Chondrocyte (in vitro differentiated cells): ENCODE measurements around the gene DYTN. TPM values are rescaled to one million over a fixed set of nuclear protein-coding genes. Genes with fewer than 3 reads are reported as not detected.
A peak's percentile ranks its signal among the peaks of the same experiment; 100 is the strongest.

Experiments used
- DNase-seq: peaks from one replicate; pipeline ENCODE4 v3.0.0; 2021; ENCODE audit warnings: mixed read lengths, low spot score
- H3K27ac Mint-ChIP-seq: one replicate; pipeline ENCODE4 v1.8.0; 2021; ENCODE audit warnings: mild to moderate bottlenecking, moderate library complexity, mixed read lengths; ENCODE audit not compliant: unreplicated experiment
- H3K27me3 Mint-ChIP-seq: 2 replicates; pipeline ENCODE4 v1.8.0; 2021; ENCODE audit warnings: low read depth, mixed read lengths
- H3K36me3 Mint-ChIP-seq: 2 replicates; pipeline ENCODE4 v1.8.0; 2021; ENCODE audit warnings: low read depth, mixed read lengths
- H3K4me1 Mint-ChIP-seq: 2 replicates; pipeline ENCODE4 v1.8.0; 2021; ENCODE audit warnings: low read depth, mild to moderate bottlenecking, mixed read lengths
- H3K4me3 Mint-ChIP-seq: one replicate; pipeline ENCODE4 v1.8.0; 2021; ENCODE audit warnings: mild to moderate bottlenecking, moderate library complexity, mixed read lengths; ENCODE audit not compliant: unreplicated experiment
- H3K9me3 Mint-ChIP-seq: 2 replicates; pipeline ENCODE4 v1.8.0; 2021; ENCODE audit warnings: low read depth, mixed read lengths
- CTCF ChIP-seq: fragments of 200-600 bp; sonication (generic); IDR thresholded peaks from 2 replicates; pipeline ENCODE4 v1.5.0; 2021; ENCODE audit warnings: antibody characterized with exemption, mild to moderate bottlenecking, moderate library complexity
- total RNA-seq: library from RNA; stranded (reverse); gene quantifications from 3 replicates; pipeline ENCODE4 v1.2.1, GENCODE V29; 2021

The DYTN gene
- total RNA-seq, 1 donor from 2014 or later, result not detected

- no peak for TF ChIP-seq CTCF
- no peaks in the 10 kb centered on the region for H3K9me3 Mint-ChIP-seq
- no peak overlapping the region for H3K4me3 Mint-ChIP-seq
- H3K36me3 Mint-ChIP-seq, result no peaks in the 10 kb centered on the region
- H3K27ac Mint-ChIP-seq, result no peak overlapping the region
- no peaks in the 10 kb centered on the region for H3K4me1 Mint-ChIP-seq
- no peak for DNase-seq
- H3K27me3 Mint-ChIP-seq, result peaks cover 5% of the 10 kb centered on the region
Observed at GRCh38 chr2:206647985-206648384, 70.2 kb downstream of the DYTN start.

- Mint-ChIP-seq H3K4me1 (peaks cover 4% of the 10 kb centered on the region), H3K4me3 (no peak within 1 kb of the TSS), H3K27ac (no peak within 1 kb of the TSS), H3K36me3 (no peaks in the 10 kb centered on the region), H3K27me3 (peaks cover 13% of the 10 kb centered on the region), H3K9me3 (no peaks in the 10 kb centered on the region)
- DNase-seq, result peak; percentile 70
- no peak for TF ChIP-seq CTCF
Observed at GRCh38 chr2:206642075-206643025, 75.8 kb downstream of the DYTN start, which contains the start of gene FAM237A. TSS of gene FAM237A (plus strand) at chr2:206642487. CDS start at chr2:206644237, 1,750 bp downstream.

GRCh38 chr2:206641226-206641625, 77.0 kb downstream of the DYTN start:
- no peaks in the 10 kb centered on the region for H3K9me3 Mint-ChIP-seq
- H3K4me3 Mint-ChIP-seq, result no peak overlapping the region
- DNase-seq, result no peak

GRCh38 chr2:206639636-206640035, 78.6 kb downstream of the DYTN start:
- Mint-ChIP-seq H3K27me3 (peaks cover 11% of the 10 kb centered on the region), H3K27ac (no peak overlapping the region), H3K4me3 (no peak overlapping the region), H3K4me1 (peaks cover 4% of the 10 kb centered on the region), H3K9me3 (no peaks in the 10 kb centered on the region), H3K36me3 (no peaks in the 10 kb centered on the region)
- TF ChIP-seq CTCF, result no peak
- DNase-seq, result no peak

More at GRCh38 chr2:206641226-206641625, 77.0 kb downstream of the DYTN start:
- no peak overlapping the region for H3K27ac Mint-ChIP-seq
- no peaks in the 10 kb centered on the region for H3K36me3 Mint-ChIP-seq
- H3K4me1 Mint-ChIP-seq, result peaks cover 4% of the 10 kb centered on the region
- peaks cover 14% of the 10 kb centered on the region for H3K27me3 Mint-ChIP-seq
- no peak for TF ChIP-seq CTCF

- no peaks in the 10 kb centered on the region for H3K4me1 Mint-ChIP-seq
- H3K9me3 Mint-ChIP-seq, result no peaks in the 10 kb centered on the region
- H3K27me3 Mint-ChIP-seq, result peaks cover 12% of the 10 kb centered on the region
- no peak for TF ChIP-seq CTCF
- H3K36me3 Mint-ChIP-seq, result no peaks in the 10 kb centered on the region
- H3K4me3 Mint-ChIP-seq, result no peak overlapping the region
- no peak for DNase-seq
- no peak overlapping the region for H3K27ac Mint-ChIP-seq
Observed at GRCh38 chr2:206635015-206635414, 83.2 kb downstream of the DYTN start.
